A549 (cell line): Measurements from ENCODE around the gene TBC1D16.

ENCODE experiments used
- BHLHE40 ChIP-seq: IDR thresholded peaks from 2 replicates; pipeline ENCODE4 v1.6.1; 2012; ENCODE audit warnings: low read depth, low read length, inconsistent platforms
- CHD2 ChIP-seq: fragments of 150-350 bp; IDR thresholded peaks from 2 replicates; pipeline ENCODE4 v1.6.1; 2014; ENCODE audit warnings: low read length; ENCODE audit not compliant: partially characterized antibody
- CTCF ChIP-seq: fragments of >200 bp; sonication (Bioruptor Twin); formaldehyde crosslinking; IDR thresholded peaks from 3 replicates; pipeline ENCODE4 v1.5.1; 2016
- E2F6 ChIP-seq: IDR thresholded peaks from 2 replicates; pipeline ENCODE4 v1.6.1; 2012; ENCODE audit warnings: low read depth, borderline replicate concordance
- EHMT2 ChIP-seq: fragments of 200-600 bp; sonication (generic); IDR thresholded peaks from 2 replicates; pipeline ENCODE4 v1.6.1; 2016; ENCODE audit warnings: antibody characterized with exemption, low read depth, mild to moderate bottlenecking, moderate library complexity
- EP300 ChIP-seq, 2 experiments: fragments of >200 bp; sonication (Bioruptor Twin); formaldehyde crosslinking; IDR thresholded peaks; 2 replicates in 1 of 2; 3 replicates in 1 of 2; pipeline ENCODE4 v1.6.1; 2016 to 2017
- MAX ChIP-seq: IDR thresholded peaks from 2 replicates; pipeline ENCODE4 v1.6.1; 2012
- PHF8 ChIP-seq: fragments of 200-600 bp; sonication (generic); IDR thresholded peaks from 2 replicates; pipeline ENCODE4 v1.6.1; 2016; ENCODE audit warnings: low read depth, mild to moderate bottlenecking, antibody characterized with exemption, moderate library complexity, borderline replicate concordance
- POLR2A ChIP-seq: IDR thresholded peaks from 2 replicates; pipeline ENCODE4 v1.6.1; 2012; ENCODE audit warnings: mild to moderate bottlenecking, low read length
- RAD21 ChIP-seq, 2 experiments: fragments of >200 bp in 1 of 2; sonication (Bioruptor Twin) in 1 of 2; formaldehyde crosslinking in 1 of 2; IDR thresholded peaks in 1 of 2; conservative IDR thresholded peaks in 1 of 2; 2 replicates in 1 of 2; 3 replicates in 1 of 2; pipeline ENCODE4 v1.6.1; 2012 to 2018; ENCODE audit warnings: inconsistent platforms in 1 of 2
- REST ChIP-seq: fragments of 200-600 bp; sonication (generic); IDR thresholded peaks from 2 replicates; pipeline ENCODE4 v1.6.1; 2016; ENCODE audit warnings: antibody characterized with exemption, mild to moderate bottlenecking, moderate library complexity
- RFX5 ChIP-seq: fragments of 450-650 bp; IDR thresholded peaks from 2 replicates; pipeline ENCODE4 v1.7.1; 2014; ENCODE audit warnings: antibody characterized with exemption, mild to moderate bottlenecking, moderate library complexity
- RNF2 ChIP-seq: fragments of 200-600 bp; sonication (generic); IDR thresholded peaks from 2 replicates; pipeline ENCODE4 v1.6.1; 2016; ENCODE audit warnings: low read depth, mild to moderate bottlenecking, antibody characterized with exemption, moderate library complexity, borderline replicate concordance
- SMC3 ChIP-seq: fragments of >200 bp; sonication (Bioruptor Twin); formaldehyde crosslinking; IDR thresholded peaks from 3 replicates; pipeline ENCODE4 v1.6.1; 2018; ENCODE audit warnings: inconsistent platforms

GRCh38 chr17:79919164-79919585 lies 116.5 kb downstream of the TBC1D16 start:
- TF ChIP-seq CTCF (no peak), RAD21 (conservative IDR thresholded peaks at IDR 0.05 in 1 of 2, IDR thresholded peaks at IDR 0.05 in 1 of 2) (0 out of 5 replicates have a peak, but pooled peaks of 1 of the 2 experiments have one; percentile 21), RNF2 (no peak), POLR2A (no peak), BHLHE40 (no peak), SMC3 (no peak; the same call in 2 of the 3 replicates), EP300 (IDR thresholded peaks at IDR 0.05) (no peak), EHMT2 (no peak), PHF8 (no peak), REST (no peak), RFX5 (no peak), CHD2 (no peak), E2F6 (no peak), MAX (0 out of 2 replicates have a peak, but pooled peaks have one; percentile 36)
